Endothelial cell of umbilical vein (primary cell): ENCODE data around the gene C14orf180. TPM values are rescaled to one million over a fixed set of nuclear protein-coding genes. Genes with fewer than 3 reads are reported as not detected.

Experiments used
- BruUV-seq: library from RNA; stranded (reverse); fragments of 400-500 nt; replicated peaks from 2 replicates; lab custom pipeline; 2021; lab: Mats Ljungman, UMichigan
- CTCF ChIA-PET: fragments of 300-600, 350-600 bp; sonication (Branson Sonifier 250); formaldehyde crosslinking; loops from one replicate; lab custom pipeline; 2021; ENCODE audit warnings: antibody characterized with exemption, inconsistent platforms; lab: Charles Lee
- POLR2A ChIA-PET: fragments of 300-600, 350-600 bp; sonication (Branson Sonifier 250); formaldehyde crosslinking; loops from one replicate; lab custom pipeline; 2021; ENCODE audit warnings: antibody characterized with exemption, inconsistent platforms; lab: Charles Lee
- DNase-seq: peaks from one replicate; pipeline ENCODE4 v3.0.0-alpha.2; 2011; ENCODE audit warnings: low read depth, low spot score
- FAIRE-seq: peaks from 2 replicates; lab custom pipeline; 2011; peaks lifted over from hg19 to GRCh38; lab: Jason Lieb, UNC
- H2AFZ ChIP-seq: 2 replicates; pipeline ENCODE4 v1.6.0; 2012; ENCODE audit warnings: low read depth, low read length, control low read depth, inconsistent platforms
- H3K27ac ChIP-seq: 2 replicates; pipeline ENCODE4 v1.5.1; 2011; ENCODE audit warnings: low read depth, mild to moderate bottlenecking, control low read depth, low read length, moderate library complexity; ENCODE audit not compliant: insufficient read depth
- H3K27me3 ChIP-seq, 2 experiments: 2 replicates each; pipeline versions ENCODE4 v1.6.0 to v1.6.1; 2011; ENCODE audit warnings: low read length in 2 of 2, mixed read lengths in 1 of 2; ENCODE audit not compliant: control insufficient read depth in 2 of 2, insufficient read depth in 2 of 2
- H3K36me3 ChIP-seq, 2 experiments: 2 replicates in 1 of 2; 3 replicates in 1 of 2; pipeline ENCODE4 v1.5.1; 2011; ENCODE audit warnings: low read length in 2 of 2, mild to moderate bottlenecking in 1 of 2, moderate library complexity in 1 of 2; ENCODE audit not compliant: control insufficient read depth in 2 of 2, insufficient read depth in 2 of 2; ENCODE audit errors: extremely low read depth in 1 of 2
- H3K4me1 ChIP-seq: 3 replicates; pipeline ENCODE4 v1.5.1; 2011; ENCODE audit warnings: mild to moderate bottlenecking, low read length; ENCODE audit not compliant: control insufficient read depth, insufficient read depth; ENCODE audit errors: extremely low read depth
- H3K4me2 ChIP-seq: 2 replicates; pipeline ENCODE4 v1.6.1; 2011; ENCODE audit warnings: low read length, control low read depth, mixed read lengths; ENCODE audit not compliant: insufficient read depth
- H3K4me3 ChIP-seq, 3 experiments: fragments of 200-600 bp in 1 of 3; sonication (generic), shearing (Covaris generic) in 1 of 3; replicated peaks in 1 of 3; 2 replicates each; pipeline ENCODE4 v1.5.1; 2011 to 2016; ENCODE audit warnings: control low read depth in 3 of 3, low read length in 3 of 3, mild to moderate bottlenecking in 2 of 3, inconsistent platforms in 1 of 3, low read depth in 1 of 3, moderate library complexity in 1 of 3; ENCODE audit not compliant: insufficient read depth in 1 of 3
- H3K79me2 ChIP-seq: 2 replicates; pipeline ENCODE4 v1.6.0; 2012; ENCODE audit warnings: low read length, inconsistent platforms; ENCODE audit not compliant: control insufficient read depth, insufficient read depth
- H3K9ac ChIP-seq: replicated peaks from 2 replicates; pipeline ENCODE3; 2011; ENCODE audit warnings: low read length, control low read depth; ENCODE audit not compliant: insufficient read depth; ENCODE audit errors: extremely low read depth
- H3K9me1 ChIP-seq: replicated peaks from 3 replicates; pipeline ENCODE4 v1.6.0; 2011; ENCODE audit warnings: mild to moderate bottlenecking, low read length; ENCODE audit not compliant: control insufficient read depth, insufficient read depth; ENCODE audit errors: extremely low read depth
- H3K9me3 ChIP-seq: replicated peaks from 2 replicates; pipeline ENCODE4 v1.5.1; 2012; ENCODE audit warnings: low read length, inconsistent platforms; ENCODE audit not compliant: control insufficient read depth, insufficient read depth
- H4K20me1 ChIP-seq: replicated peaks from 2 replicates; pipeline ENCODE3; 2011; ENCODE audit warnings: mild to moderate bottlenecking, low read length; ENCODE audit not compliant: control insufficient read depth, insufficient read depth; ENCODE audit errors: extremely low read depth
- CTCF ChIP-seq, 2 donors: IDR thresholded peaks; 1 replicate in 1 of 2; 2 replicates in 1 of 2; pipeline ENCODE4 v1.5.1; 2011; ENCODE audit warnings: low read length in 2 of 2, mild to moderate bottlenecking in 2 of 2, moderate library complexity in 2 of 2, control low read depth in 1 of 2, inconsistent platforms in 1 of 2, low read depth in 1 of 2; ENCODE audit not compliant: insufficient read depth in 1 of 2; ENCODE audit errors: extremely low read depth in 1 of 2
- EZH2 ChIP-seq: IDR thresholded peaks from 2 replicates; pipeline ENCODE4 v1.6.1; 2012; ENCODE audit warnings: borderline replicate concordance, low read depth, mild to moderate bottlenecking, moderate library complexity, low read length, inconsistent platforms; ENCODE audit not compliant: severe bottlenecking
- FOS ChIP-seq: IDR thresholded peaks from 2 replicates; pipeline ENCODE4 v1.6.1; 2011; ENCODE audit warnings: mild to moderate bottlenecking, low read length, moderate library complexity, borderline replicate concordance; ENCODE audit not compliant: insufficient read depth
- GATA2 ChIP-seq: IDR thresholded peaks from 2 replicates; pipeline ENCODE4 v1.7.0; 2011; ENCODE audit warnings: low read depth, mild to moderate bottlenecking, moderate library complexity, mixed read lengths, low read length; ENCODE audit not compliant: insufficient read length, insufficient read depth
- JUN ChIP-seq: IDR thresholded peaks from 2 replicates; pipeline ENCODE4 v1.6.1; 2011; ENCODE audit warnings: borderline replicate concordance, low read depth; ENCODE audit not compliant: insufficient read length, insufficient read depth
- MAX ChIP-seq: IDR thresholded peaks from 2 replicates; pipeline ENCODE4 v1.6.1; 2011; ENCODE audit not compliant: insufficient read depth, insufficient read length
- MYC ChIP-seq: IDR thresholded peaks from one replicate; pipeline ENCODE4 v1.6.1; 2011; ENCODE audit warnings: mild to moderate bottlenecking, low read depth, low read length
- POLR2A ChIP-seq: IDR thresholded peaks from 2 replicates; pipeline ENCODE4 v1.6.1; 2012; ENCODE audit warnings: low read depth, mild to moderate bottlenecking, control low read depth, low read length
- POLR2AphosphoS5 ChIP-seq: IDR thresholded peaks from 2 replicates; pipeline ENCODE4 v1.6.1; 2012; ENCODE audit warnings: low read depth, mild to moderate bottlenecking, control low read depth, low read length, moderate library complexity; ENCODE audit not compliant: insufficient read depth
- dilution Hi-C: fragments of 300-500 bp; cut with MboI; formaldehyde crosslinking; loops from one replicate; pipeline ENCODE4 v1.15.0; 2019; ENCODE audit warnings: low sequenced_read_pairs; ENCODE audit not compliant: extremely low pct_ligation_motif_present
- intact Hi-C: fragments of 100-400 bp; cut with micrococcal nuclease; formaldehyde crosslinking; loops from one replicate; pipeline ENCODE4 v1.10.0; 2022
- polyA plus RNA-seq, 4 experiments: library from polyadenylated mRNA; depleted of rRNA in 3 of 4; stranded (reverse) in 3 of 4; unstranded in 1 of 4; fragments of >200 nt; gene quantifications; 2 replicates each; pipeline versions ENCODE4 v1.2.1 to v1.2.3, GENCODE V29; 2011 to 2012; ENCODE audit warnings: missing spikeins in 1 of 4
- total RNA-seq: library from RNA; stranded (reverse); gene quantifications from 2 replicates; pipeline ENCODE4 v1.2.3, GENCODE V29; 2021

The C14orf180 gene
- total and polyA plus RNA-seq, 2 donors (not counting 3 experiments of a cell fraction or from before 2014, with no cell fraction given): not detected

- BruUV-seq: no TSS peak
- Histone ChIP-seq H3K4me2 (no peak overlapping the region), H3K9ac (no peak overlapping the region), H3K4me1 (no peaks in the 10 kb centered on the region), H3K36me3 (no peaks in the 10 kb centered on the region), H3K27me3 (no peaks in the 10 kb centered on the region), H4K20me1 (no peaks in the 10 kb centered on the region), H3K9me3 (no peaks in the 10 kb centered on the region), H3K27ac (no peak overlapping the region), H3K4me3 (no peak overlapping the region), H2AFZ (no peak overlapping the region), H3K9me1 (no peaks in the 10 kb centered on the region), H3K79me2 (no peaks in the 10 kb centered on the region)
- CTCF ChIA-PET: interaction anchor here (1.1 to 1.7 kb wide), 2 partner anchors 9 to 432 kb away, joined by 3 to 6 read pairs; no protein-coding TSS in a partner anchor
- no peak for TF ChIP-seq EZH2
- no peak for TF ChIP-seq POLR2AphosphoS5
- no peak for TF ChIP-seq FOS
- TF ChIP-seq GATA2: no peak
- TF ChIP-seq POLR2A: no peak
- no peak for TF ChIP-seq JUN
- no peak for TF ChIP-seq MYC
- TF ChIP-seq CTCF (IDR thresholded peaks at IDR 0.05; ENCODE audit: extremely low read depth in 1 of 2, insufficient read depth in 1 of 2, low read depth in 1 of 2, low read length in 2 of 2): no peak
- TF ChIP-seq MAX: no peak
- POLR2A ChIA-PET: no interaction called here
- FAIRE-seq (no peak), DNase-seq (no peak)
- dilution Hi-C loops (no loop called here), intact Hi-C loops (no loop called here)
Measured at GRCh38 chr14:104569435-104569834, 10.1 kb upstream of the C14orf180 start.
